ENCODE measurements around the gene B4GALNT4.

Gene B4GALNT4

GRCh38 chr11:368414-369335, 624 bp upstream of the B4GALNT4 start:
- no peaks in the 10 kb centered on the region for H3K9me3 ChIP-seq (ENCODE audit: control insufficient read depth in 5 of 5, low read length in 5 of 5)
- H3K4me3 ChIP-seq (ENCODE audit: low read depth in 1 of 5, low read length in 5 of 5), result no peak overlapping the region
- no peak overlapping the region for H3K27ac ChIP-seq (ENCODE audit: low read depth, low read length)
- no peaks in the 10 kb centered on the region for H3K36me3 ChIP-seq (ENCODE audit: control insufficient read depth in 5 of 5, insufficient read depth in 5 of 5, low read length in 5 of 5)
- no peak overlapping the region for H3K9ac ChIP-seq (ENCODE audit: low read length in 5 of 5)
- H3K27me3 ChIP-seq (ENCODE audit: control insufficient read depth in 5 of 5, insufficient read depth in 4 of 5, low read length in 5 of 5), result peaks cover 38 to 68% (median 47%) of the 10 kb centered on the region in 5 donors
- H3K4me1 ChIP-seq (ENCODE audit: control insufficient read depth in 5 of 5, insufficient read depth in 5 of 5, low read length in 5 of 5), result peaks cover 0 to 7% (median 6%) of the 10 kb centered on the region in 5 donors

- H3K9ac ChIP-seq (ENCODE audit: low read length in 5 of 5), result no peak overlapping the region
- H3K27me3 ChIP-seq (ENCODE audit: control insufficient read depth in 5 of 5, insufficient read depth in 4 of 5, low read length in 5 of 5), result peaks cover 31 to 54% (median 34%) of the 10 kb centered on the region in 5 donors
- no peaks in the 10 kb centered on the region for H3K9me3 ChIP-seq (ENCODE audit: control insufficient read depth in 5 of 5, low read length in 5 of 5)
- peaks cover 0 to 7% (median 6%) of the 10 kb centered on the region in 5 donors for H3K4me1 ChIP-seq (ENCODE audit: control insufficient read depth in 5 of 5, insufficient read depth in 5 of 5, low read length in 5 of 5)
- H3K4me3 ChIP-seq (ENCODE audit: low read depth in 1 of 5, low read length in 5 of 5), result no peak overlapping the region
- H3K27ac ChIP-seq (ENCODE audit: low read depth, low read length), result no peak overlapping the region
- H3K36me3 ChIP-seq (ENCODE audit: control insufficient read depth in 5 of 5, insufficient read depth in 5 of 5, low read length in 5 of 5), result no peaks in the 10 kb centered on the region
Measured at GRCh38 chr11:370070-370941, 1.0 kb downstream of the B4GALNT4 start.

- H3K9ac ChIP-seq (ENCODE audit: low read length in 5 of 5), result no peak overlapping the region
- no peak overlapping the region for H3K27ac ChIP-seq (ENCODE audit: low read depth, low read length)
- no peaks in the 10 kb centered on the region for H3K36me3 ChIP-seq (ENCODE audit: control insufficient read depth in 5 of 5, insufficient read depth in 5 of 5, low read length in 5 of 5)
- no peaks in the 10 kb centered on the region for H3K9me3 ChIP-seq (ENCODE audit: control insufficient read depth in 5 of 5, low read length in 5 of 5)
- H3K27me3 ChIP-seq (ENCODE audit: control insufficient read depth in 5 of 5, insufficient read depth in 4 of 5, low read length in 5 of 5), result peaks cover 26 to 52% (median 31%) of the 10 kb centered on the region in 5 donors
- no peak overlapping the region for H3K4me3 ChIP-seq (ENCODE audit: low read depth in 1 of 5, low read length in 5 of 5)
- H3K4me1 ChIP-seq (ENCODE audit: control insufficient read depth in 5 of 5, insufficient read depth in 5 of 5, low read length in 5 of 5), result peaks cover 0 to 7% (median 6%) of the 10 kb centered on the region in 5 donors
Measured at GRCh38 chr11:371051-371450, 1.8 kb downstream of the B4GALNT4 start.

GRCh38 chr11:371716-372590, 2.7 kb downstream of the B4GALNT4 start:
- Histone ChIP-seq H3K4me3 (ENCODE audit: low read depth in 1 of 5, low read length in 5 of 5) (no peak overlapping the region), H3K4me1 (ENCODE audit: control insufficient read depth in 5 of 5, insufficient read depth in 5 of 5, low read length in 5 of 5) (peaks cover 0 to 7% (median 6%) of the 10 kb centered on the region in 5 donors), H3K9me3 (ENCODE audit: control insufficient read depth in 5 of 5, low read length in 5 of 5) (no peaks in the 10 kb centered on the region), H3K9ac (ENCODE audit: low read length in 5 of 5) (no peak overlapping the region), H3K36me3 (ENCODE audit: control insufficient read depth in 5 of 5, insufficient read depth in 5 of 5, low read length in 5 of 5) (no peaks in the 10 kb centered on the region), H3K27ac (ENCODE audit: low read depth, low read length) (no peak overlapping the region), H3K27me3 (ENCODE audit: control insufficient read depth in 5 of 5, insufficient read depth in 4 of 5, low read length in 5 of 5) (peaks cover 25 to 47% (median 28%) of the 10 kb centered on the region in 5 donors)

- H3K9ac ChIP-seq (ENCODE audit: low read length in 5 of 5), result no peak overlapping the region
Measured at GRCh38 chr11:372809-373715, 3.8 kb downstream of the B4GALNT4 start.

GRCh38 chr11:373716-374551, 4.6 kb downstream of the B4GALNT4 start:
- H3K9ac ChIP-seq (ENCODE audit: low read length in 5 of 5), result no peak overlapping the region
- no peak overlapping the region for H3K27ac ChIP-seq (ENCODE audit: low read depth, low read length)
- H3K4me1 ChIP-seq (ENCODE audit: control insufficient read depth in 5 of 5, insufficient read depth in 5 of 5, low read length in 5 of 5), result no peaks in the 10 kb centered on the region
- no peak overlapping the region for H3K4me3 ChIP-seq (ENCODE audit: low read depth in 1 of 5, low read length in 5 of 5)
- H3K9me3 ChIP-seq (ENCODE audit: control insufficient read depth in 5 of 5, low read length in 5 of 5), result no peaks in the 10 kb centered on the region
- H3K27me3 ChIP-seq (ENCODE audit: control insufficient read depth in 5 of 5, insufficient read depth in 4 of 5, low read length in 5 of 5), result peaks cover 10 to 29% (median 19%) of the 10 kb centered on the region in 5 donors
- H3K36me3 ChIP-seq (ENCODE audit: control insufficient read depth in 5 of 5, insufficient read depth in 5 of 5, low read length in 5 of 5), result no peaks in the 10 kb centered on the region

More at GRCh38 chr11:372809-373715, 3.8 kb downstream of the B4GALNT4 start:
- H3K9me3 ChIP-seq (ENCODE audit: control insufficient read depth in 5 of 5, low read length in 5 of 5), result no peaks in the 10 kb centered on the region
- H3K4me1 ChIP-seq (ENCODE audit: control insufficient read depth in 5 of 5, insufficient read depth in 5 of 5, low read length in 5 of 5), result peaks cover 0 to 7% (median 6%) of the 10 kb centered on the region in 5 donors
- no peak overlapping the region for H3K4me3 ChIP-seq (ENCODE audit: low read depth in 1 of 5, low read length in 5 of 5)
- no peaks in the 10 kb centered on the region for H3K36me3 ChIP-seq (ENCODE audit: control insufficient read depth in 5 of 5, insufficient read depth in 5 of 5, low read length in 5 of 5)
- peaks cover 16 to 36% (median 21%) of the 10 kb centered on the region in 5 donors for H3K27me3 ChIP-seq (ENCODE audit: control insufficient read depth in 5 of 5, insufficient read depth in 4 of 5, low read length in 5 of 5)
- H3K27ac ChIP-seq (ENCODE audit: low read depth, low read length), result no peak overlapping the region

- H3K4me1 ChIP-seq (ENCODE audit: control insufficient read depth in 5 of 5, insufficient read depth in 5 of 5, low read length in 5 of 5), result no peaks in the 10 kb centered on the region
- no peak overlapping the region for H3K27ac ChIP-seq (ENCODE audit: low read depth, low read length)
- no peak overlapping the region for H3K4me3 ChIP-seq (ENCODE audit: low read depth in 1 of 5, low read length in 5 of 5)
- no peaks in the 10 kb centered on the region for H3K9me3 ChIP-seq (ENCODE audit: control insufficient read depth in 5 of 5, low read length in 5 of 5)
- no peak overlapping the region for H3K9ac ChIP-seq (ENCODE audit: low read length in 5 of 5)
- no peaks in the 10 kb centered on the region for H3K36me3 ChIP-seq (ENCODE audit: control insufficient read depth in 5 of 5, insufficient read depth in 5 of 5, low read length in 5 of 5)
- H3K27me3 ChIP-seq (ENCODE audit: control insufficient read depth in 5 of 5, insufficient read depth in 4 of 5, low read length in 5 of 5), result peaks cover 6 to 29% (median 18%) of the 10 kb centered on the region in 5 donors
Measured at GRCh38 chr11:375065-376025, 6.0 kb downstream of the B4GALNT4 start.
